Adipose tissue (tissue), 3 donors: Measurements from ENCODE around the gene TTI1. TPM values are rescaled to one million over a fixed set of nuclear protein-coding genes. Genes with fewer than 3 reads are reported as not detected.
"Not testable (repeated sequence)": the region's sequence is repeated elsewhere in the genome, so short reads cannot be mapped to it uniquely, and the experiment has no call there.

Experiments used
- H3K27ac ChIP-seq: one replicate; pipeline ENCODE4 v1.5.1; 2013; ENCODE audit warnings: low read depth, low read length
- WGBS, 3 donors: extraction: QIAGEN DNeasy Blood & Tissue Kit; methylation state at CpG; one replicate each; pipeline ENCODE4 v1.1.7; 2013; 5-methylcytosine and 5-hydroxymethylcytosine counted together
- polyA plus RNA-seq, 3 donors: library from polyadenylated mRNA; stranded (reverse); fragments of 200-250 nt; gene quantifications; one replicate each; pipeline ENCODE4 v1.2.3, GENCODE V29; 2013
- donor health status: healthy with polysubstance abuse.
- donor health status: Bipolar disorder and iron deficiency.
- donor health status: healthy.

TTI1 gene
- polyA plus RNA-seq, 3 donors = 9.9 to 10.9 (median 10.0) TPM

GRCh38 chr20:38023181-38024001, 9.9 kb downstream of the TTI1 start:
- whole genome bisulfite sequencing, 3 donors = 46 to 76% (median 65%) methylated on average over 5 of the region's 5 CpGs

GRCh38 chr20:38021087-38021772, 12.0 kb downstream of the TTI1 start:
- 90 to 92% (median 92%) methylated on average over 2 of the region's 2 CpGs for WGBS, 3 donors
- no peak overlapping the region for H3K27ac ChIP-seq

More at GRCh38 chr20:38023181-38024001, 9.9 kb downstream of the TTI1 start:
- H3K27ac ChIP-seq = no peak overlapping the region

GRCh38 chr20:38018385-38018784, 14.9 kb downstream of the TTI1 start:
- H3K27ac ChIP-seq = no peak overlapping the region
- 95 to 99% (median 98%) methylated on average over 2 of the region's 2 CpGs for WGBS, 3 donors

GRCh38 chr20:38017959-38018358, 15.3 kb downstream of the TTI1 start:
- no peak overlapping the region for H3K27ac ChIP-seq
- 94 to 100% (median 96%) methylated on average over 1 of the region's 1 CpG for WGBS, 3 donors

- H3K27ac ChIP-seq = no peak overlapping the region
- 66 to 92% (median 79%) methylated on average over 2 of the region's 2 CpGs for WGBS, 3 donors
Observed at GRCh38 chr20:38013887-38014286, 19.4 kb downstream of the TTI1 start.

- WGBS, 3 donors = 95 to 98% (median 98%) methylated on average over 8 of the region's 8 CpGs
- no peak overlapping the region for H3K27ac ChIP-seq
Observed at GRCh38 chr20:38012332-38012731, 20.9 kb downstream of the TTI1 start.

- no peak overlapping the region for H3K27ac ChIP-seq
- WGBS, 3 donors = 91 to 96% (median 96%) methylated on average over 5 of the region's 5 CpGs
Observed at GRCh38 chr20:38011696-38012095, 21.6 kb downstream of the TTI1 start.

GRCh38 chr20:38009416-38009815, 23.8 kb downstream of the TTI1 start:
- WGBS, 3 donors = 95 to 98% (median 97%) methylated on average over 5 of the region's 5 CpGs
- not testable (repeated sequence) for H3K27ac ChIP-seq

GRCh38 chr20:38008233-38008944, 24.9 kb downstream of the TTI1 start:
- 96 to 97% (median 97%) methylated on average over 5 of the region's 5 CpGs for WGBS, 3 donors

GRCh38 chr20:38007526-38007925, 25.7 kb downstream of the TTI1 start:
- 96% methylated on average over 1 of the region's 1 CpG for WGBS, 3 donors

More at GRCh38 chr20:38008233-38008944, 24.9 kb downstream of the TTI1 start:
- H3K27ac ChIP-seq = no peak overlapping the region

GRCh38 chr20:38005903-38006302, 27.4 kb downstream of the TTI1 start:
- 80 to 90% (median 89%) methylated on average over 5 of the region's 5 CpGs for WGBS, 3 donors

More at GRCh38 chr20:38007526-38007925, 25.7 kb downstream of the TTI1 start:
- H3K27ac ChIP-seq = no peak overlapping the region

GRCh38 chr20:38004416-38004815, 28.8 kb downstream of the TTI1 start:
- H3K27ac ChIP-seq = no peak overlapping the region
- WGBS, 3 donors = 80 to 98% (median 92%) methylated on average over 1 of the region's 1 CpG

More at GRCh38 chr20:38005903-38006302, 27.4 kb downstream of the TTI1 start:
- H3K27ac ChIP-seq = no peak overlapping the region

- no peak overlapping the region for H3K27ac ChIP-seq
- 83 to 90% (median 88%) methylated on average over 8 of the region's 8 CpGs for WGBS, 3 donors
Observed at GRCh38 chr20:38002422-38002821, 30.8 kb downstream of the TTI1 start.

GRCh38 chr20:38001981-38002380, 31.3 kb downstream of the TTI1 start:
- no peak overlapping the region for H3K27ac ChIP-seq
- WGBS, 3 donors = 95 to 100% (median 98%) methylated on average over 4 of the region's 4 CpGs

- 95 to 97% (median 96%) methylated on average over 6 of the region's 6 CpGs for WGBS, 3 donors
Observed at GRCh38 chr20:38001173-38001875, 31.9 kb downstream of the TTI1 start.

GRCh38 chr20:38000293-38000692, 33.0 kb downstream of the TTI1 start:
- whole genome bisulfite sequencing, 3 donors = 94 to 95% (median 95%) methylated on average over 13 of the region's 13 CpGs
- no peak overlapping the region for H3K27ac ChIP-seq

More at GRCh38 chr20:38001173-38001875, 31.9 kb downstream of the TTI1 start:
- H3K27ac ChIP-seq = no peak overlapping the region

GRCh38 chr20:37999526-38000263, 33.6 kb downstream of the TTI1 start:
- WGBS, 3 donors = 88 to 94% (median 91%) methylated on average over 15 of the region's 15 CpGs
- H3K27ac ChIP-seq = no peak overlapping the region

GRCh38 chr20:37997516-37997915, 35.7 kb downstream of the TTI1 start:
- WGBS, 3 donors = 93 to 97% (median 94%) methylated on average over 3 of the region's 3 CpGs
- no peak overlapping the region for H3K27ac ChIP-seq
